B cell (primary cell): ENCODE measurements around the gene FNDC7. TPM values are rescaled to one million over a fixed set of nuclear protein-coding genes. Genes with fewer than 3 reads are reported as not detected.

Experiments
- ATAC-seq: fragments of 200-7000 bp; cut with Tn5 transposase; one replicate; pipeline ENCODE4 v1.10.0; 2021; ENCODE audit warnings: low read depth, mild to moderate bottlenecking, moderate number of reproducible peaks, moderate library complexity
- CTCF ChIA-PET: fragments of 350-600 bp; sonication (Branson Sonifier 250); formaldehyde crosslinking; loops from one replicate; lab custom pipeline; 2021; ENCODE audit warnings: antibody characterized with exemption, inconsistent platforms; lab: Charles Lee
- POLR2A ChIA-PET: fragments of 350-600 bp; sonication (Branson Sonifier 250); formaldehyde crosslinking; loops from one replicate; lab custom pipeline; 2021; ENCODE audit warnings: antibody characterized with exemption; lab: Charles Lee
- DNase-seq: peaks from one replicate; pipeline ENCODE4 v3.0.0; 2013
- H2AFZ ChIP-seq: 2 replicates; pipeline ENCODE4 v1.6.1; 2012; ENCODE audit warnings: mild to moderate bottlenecking, low read depth, low read length; ENCODE audit not compliant: insufficient read depth, poor library complexity, severe bottlenecking
- H3K27ac ChIP-seq, 2 donors: 1 replicate in 1 of 2; 2 replicates in 1 of 2; pipeline ENCODE4 v1.5.1; 2012 to 2013; ENCODE audit warnings: low read length in 2 of 2, mild to moderate bottlenecking in 2 of 2, moderate library complexity in 1 of 2
- H3K27me3 ChIP-seq, 4 experiments: fragments of 200-600 bp in 1 of 4; sonication (generic) in 1 of 4; replicated peaks in 1 of 4; 1 replicate in 2 of 4; 2 replicates in 2 of 4; pipeline versions ENCODE4 v1.6.1 to v1.7.0; 2013 to 2016; ENCODE audit warnings: low read length in 3 of 4, mild to moderate bottlenecking in 2 of 4, mixed read lengths in 1 of 4, moderate library complexity in 1 of 4; ENCODE audit not compliant: insufficient read depth in 4 of 4, control insufficient read depth in 3 of 4; ENCODE audit errors: control extremely low read depth in 1 of 4
- H3K36me3 ChIP-seq, 2 experiments: replicated peaks in 1 of 2; 1 replicate in 1 of 2; 2 replicates in 1 of 2; pipeline versions ENCODE4 v1.6.1 to v1.7.1; 2013; ENCODE audit warnings: low read length in 1 of 2; ENCODE audit not compliant: insufficient read depth in 2 of 2, control insufficient read depth in 1 of 2; ENCODE audit errors: control extremely low read depth in 1 of 2, extremely low read depth in 1 of 2
- H3K4me1 ChIP-seq, 2 donors: fragments of 200-600 bp in 1 of 2; sonication (generic) in 1 of 2; 1 replicate in 1 of 2; 2 replicates in 1 of 2; pipeline versions ENCODE4 v1.5.1 to v1.6.1; 2013 to 2017; ENCODE audit warnings: low read length in 2 of 2; ENCODE audit not compliant: control insufficient read depth in 2 of 2, insufficient read depth in 2 of 2
- H3K4me2 ChIP-seq: replicated peaks from 2 replicates; pipeline ENCODE3; 2012; ENCODE audit warnings: mild to moderate bottlenecking, low read depth, low read length; ENCODE audit not compliant: poor library complexity, severe bottlenecking
- H3K4me3 ChIP-seq, 5 experiments: fragments of 200-600 bp in 1 of 5; sonication (generic) in 1 of 5; 1 replicate in 3 of 5; 2 replicates in 2 of 5; pipeline versions ENCODE4 v1.5.1 to v1.7.0; 2011 to 2016; ENCODE audit warnings: low read length in 4 of 5, mild to moderate bottlenecking in 4 of 5, low read depth in 2 of 5, control low read depth in 1 of 5, moderate library complexity in 1 of 5; ENCODE audit not compliant: insufficient read depth in 1 of 5; ENCODE audit errors: control extremely low read depth in 1 of 5, extremely low read depth in 1 of 5
- H3K79me2 ChIP-seq: fragments of 200-600 bp; sonication (generic); one replicate; pipeline ENCODE4 v1.6.0; 2016; ENCODE audit warnings: low read length; ENCODE audit not compliant: control insufficient read depth, insufficient read depth
- H3K9ac ChIP-seq: fragments of 200-600 bp; sonication (generic); 2 replicates; pipeline ENCODE4 v1.6.1; 2017; ENCODE audit warnings: mild to moderate bottlenecking, low read length, moderate library complexity
- H3K9me3 ChIP-seq, 3 donors: one replicate each; pipeline versions ENCODE4 v1.6.1 to v1.7.1; 2013; ENCODE audit warnings: low read length in 2 of 3; ENCODE audit not compliant: control insufficient read depth in 2 of 3, insufficient read depth in 1 of 3; ENCODE audit errors: control extremely low read depth in 1 of 3
- H4K20me1 ChIP-seq: 2 replicates; pipeline ENCODE4 v1.6.0; 2012; ENCODE audit warnings: mild to moderate bottlenecking, low read length; ENCODE audit not compliant: insufficient read depth, control insufficient read depth, poor library complexity, severe bottlenecking
- H3K27ac Mint-ChIP-seq: one replicate; pipeline ENCODE4 v1.8.0; 2021; ENCODE audit warnings: mixed read lengths
- H3K27me3 Mint-ChIP-seq: one replicate; pipeline ENCODE4 v1.8.0; 2021; ENCODE audit warnings: mixed read lengths
- H3K4me1 Mint-ChIP-seq: one replicate; pipeline ENCODE4 v1.8.0; 2021; ENCODE audit warnings: mixed read lengths
- H3K4me3 Mint-ChIP-seq: one replicate; pipeline ENCODE4 v1.8.0; 2021; ENCODE audit warnings: mixed read lengths
- H3K9me3 Mint-ChIP-seq: one replicate; pipeline ENCODE4 v1.8.0; 2022; ENCODE audit warnings: mixed read lengths; ENCODE audit not compliant: insufficient read depth
- CTCF ChIP-seq: fragments of 200-600 bp; IDR thresholded peaks from one replicate; pipeline ENCODE4 v1.8.0; 2022; ENCODE audit warnings: antibody characterized with exemption, mild to moderate bottlenecking
- EZH2 ChIP-seq: IDR thresholded peaks from 2 replicates; pipeline ENCODE4 v1.6.1; 2012; ENCODE audit warnings: borderline replicate concordance, low read depth, mild to moderate bottlenecking, moderate library complexity, low read length; ENCODE audit not compliant: insufficient read depth, poor library complexity, severe bottlenecking
- WGBS: methylation state at CpG from one replicate; pipeline ENCODE4 v1.1.5; 2013; ENCODE audit warnings: missing lambda C conversion rate; ENCODE audit not compliant: insufficient coverage; 5-methylcytosine and 5-hydroxymethylcytosine counted together
- intact Hi-C: fragments of 100-400 bp; cut with micrococcal nuclease; formaldehyde crosslinking; loops from one replicate; pipeline ENCODE4 v1.10.0; 2022
- polyA plus RNA-seq: library from polyadenylated mRNA; depleted of rRNA; stranded (reverse); fragments of >200 nt; gene quantifications from 2 replicates; pipeline ENCODE4 v1.2.3, GENCODE V29; 2012
- total RNA-seq, 2 donors: library from RNA; stranded (reverse); fragments of 120-200 nt in 1 of 2; gene quantifications; 1 replicate in 1 of 2; 2 replicates in 1 of 2; pipeline versions ENCODE4 v1.2.3 to v1.2.4, GENCODE V29; 2013 to 2022

Gene FNDC7
- total and polyA plus RNA-seq, 2 donors (not counting 1 experiment from before 2014, with no cell fraction given), result 0.17 TPM; not detected in 1

GRCh38 chr1:108785264-108785663 is 72.6 kb downstream of the FNDC7 start:
- peaks cover 2 to 38% of the 10 kb centered on the region in 2 experiments for H3K36me3 ChIP-seq
- no peaks in the 10 kb centered on the region for H3K4me1 ChIP-seq
- H3K9ac ChIP-seq, result no peak overlapping the region
- peaks cover 1 to 14% (median 13%) of the 10 kb centered on the region in 3 donors for H3K9me3 ChIP-seq
- DNase-seq (no peak), ATAC-seq (no peak)
- Mint-ChIP-seq H3K9me3 (peaks cover 6% of the 10 kb centered on the region), H3K4me3 (no peak overlapping the region), H3K27me3 (no peaks in the 10 kb centered on the region), H3K4me1 (no peaks in the 10 kb centered on the region), H3K27ac (no peak overlapping the region)
- H4K20me1 ChIP-seq, result no peaks in the 10 kb centered on the region
- no peak overlapping the region for H2AFZ ChIP-seq
- no peak overlapping the region for H3K27ac ChIP-seq
- TF ChIP-seq CTCF (no peak), EZH2 (no peak)
- POLR2A ChIA-PET, result no interaction called here
- no peak overlapping the region for H3K4me2 ChIP-seq
- no peak overlapping the region for H3K4me3 ChIP-seq
- intact Hi-C loops, result no loop called here
- 92% methylated on average over 5 of the region's 6 CpGs for WGBS
- CTCF ChIA-PET, result no interaction called here
- no peaks in the 10 kb centered on the region for H3K27me3 ChIP-seq
- no peaks in the 10 kb centered on the region for H3K79me2 ChIP-seq

GRCh38 chr1:108785880-108786279 is 73.2 kb downstream of the FNDC7 start:
- Histone ChIP-seq H3K79me2 (no peaks in the 10 kb centered on the region), H3K9ac (no peak overlapping the region), H4K20me1 (no peaks in the 10 kb centered on the region), H3K36me3 (peaks cover 2 to 38% of the 10 kb centered on the region in 2 experiments), H3K4me2 (no peak overlapping the region), H2AFZ (no peak overlapping the region), H3K4me1 (no peaks in the 10 kb centered on the region), H3K4me3 (no peak overlapping the region), H3K27ac (no peak overlapping the region), H3K9me3 (peaks cover 1 to 14% (median 13%) of the 10 kb centered on the region in 3 donors), H3K27me3 (no peaks in the 10 kb centered on the region)
- DNase-seq, result no peak
- H3K9me3 Mint-ChIP-seq, result peaks cover 6% of the 10 kb centered on the region
- no peak overlapping the region for H3K27ac Mint-ChIP-seq
- no peaks in the 10 kb centered on the region for H3K27me3 Mint-ChIP-seq
- ChIA-PET CTCF (no interaction called here), POLR2A (no interaction called here)
- no CpG with 5 or more reads among the region's 2 CpGs for WGBS
- ATAC-seq, result no peak
- TF ChIP-seq CTCF (no peak), EZH2 (no peak)
- no peak overlapping the region for H3K4me3 Mint-ChIP-seq
- no peaks in the 10 kb centered on the region for H3K4me1 Mint-ChIP-seq
- intact Hi-C loops, result no loop called here
